ENCODE results near the gene SH3TC2. TPM values are rescaled to one million over a fixed set of nuclear protein-coding genes. Genes with fewer than 3 reads are reported as not detected.

Gene SH3TC2
- total and polyA plus RNA-seq, 7 experiments from 2014 or later = 0.08 to 0.59 TPM; not detected in 5

DNA sequence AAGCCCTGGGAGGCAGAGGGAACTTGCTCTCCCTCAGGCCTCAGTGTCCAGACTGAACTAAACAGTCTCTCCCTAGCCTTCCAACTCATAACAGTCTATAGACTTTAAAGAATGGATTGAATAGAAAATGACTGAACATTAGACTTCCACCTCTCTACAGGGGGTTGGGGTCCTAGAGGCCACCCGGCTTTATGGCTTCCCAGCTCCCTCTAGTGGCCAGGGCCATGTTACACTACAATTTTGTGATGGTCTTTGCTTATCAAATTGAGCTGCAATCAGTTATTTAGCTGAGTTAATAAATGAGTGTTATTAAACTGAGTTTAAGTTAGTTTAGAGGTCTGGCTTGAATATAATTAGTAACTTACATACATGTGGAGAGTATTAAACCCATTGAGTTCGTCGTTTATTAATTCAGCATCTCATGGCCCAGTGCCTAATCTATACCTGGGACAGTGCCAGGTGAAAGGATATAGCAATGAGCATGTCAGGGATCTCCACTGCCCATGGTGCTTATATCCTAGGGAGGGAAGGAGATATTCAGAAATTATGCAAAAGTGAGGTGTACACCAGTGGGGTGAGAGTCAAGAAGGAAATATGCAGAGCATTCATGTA lies 105.2 kb downstream of the SH3TC2 start:
- POLR2A ChIA-PET = interaction anchor here (0.6 kb wide), 1 partner anchor 331 kb away, joined by 3 read pairs; no protein-coding TSS in a partner anchor
- H3K9me3 Mint-ChIP-seq = peaks cover 0 to 1% (median 0%) of the 10 kb centered on the region in 11 donors
- H3K27ac ChIP-seq (ENCODE audit: low read depth, low read length) = no peak overlapping the region
- intact Hi-C loops (cut with micrococcal nuclease) = loop anchor here (1.0 kb wide), 4 partner anchors 136 to 224 kb away; no protein-coding TSS in a partner anchor
- no peak overlapping the region for H3K27ac Mint-ChIP-seq
- no peak overlapping the region for H3K4me3 Mint-ChIP-seq
- peaks cover 0 to 17% (median 5%) of the 10 kb centered on the region in 5 donors for H3K27me3 Mint-ChIP-seq
- no peak overlapping the region for H3K4me3 ChIP-seq (ENCODE audit: low read length)
- H3K9me3 ChIP-seq (ENCODE audit: control insufficient read depth in 2 of 3, low read length in 3 of 3) = no peaks in the 10 kb centered on the region
- no peaks in the 10 kb centered on the region for H3K4me1 ChIP-seq (ENCODE audit: control insufficient read depth in 2 of 2, insufficient read depth in 2 of 2, low read length in 2 of 2)
- ATAC-seq (peak; percentile 57), DNase-seq (peak in 6 of 9 donors; percentile 12 to 31 (median 20))
- no peaks in the 10 kb centered on the region for H3K36me3 Mint-ChIP-seq
- no peaks in the 10 kb centered on the region for H3K4me1 Mint-ChIP-seq
- no peaks in the 10 kb centered on the region for H3K27me3 ChIP-seq (ENCODE audit: control insufficient read depth in 2 of 2, insufficient read depth in 2 of 2, low read length in 2 of 2)
- CTCF ChIA-PET = interaction anchor here (0.6 to 3.2 kb wide), 7 partner anchors 9 to 279 kb away, joined by 3 to 29 read pairs (median 4); no protein-coding TSS in a partner anchor
- no peaks in the 10 kb centered on the region for H3K36me3 ChIP-seq (ENCODE audit: control insufficient read depth in 2 of 3, insufficient read depth in 3 of 3, low read length in 3 of 3)

GRCh38 chr5:148956477-148957385 lies 106.1 kb downstream of the SH3TC2 start:
- no peak overlapping the region for H3K27ac Mint-ChIP-seq
- Histone ChIP-seq H3K27me3 (ENCODE audit: control insufficient read depth in 2 of 2, insufficient read depth in 2 of 2, low read length in 2 of 2) (no peaks in the 10 kb centered on the region), H3K27ac (ENCODE audit: low read depth, low read length) (no peak overlapping the region), H3K4me1 (ENCODE audit: control insufficient read depth in 2 of 2, insufficient read depth in 2 of 2, low read length in 2 of 2) (no peaks in the 10 kb centered on the region), H3K36me3 (ENCODE audit: control insufficient read depth in 2 of 3, insufficient read depth in 3 of 3, low read length in 3 of 3) (no peaks in the 10 kb centered on the region), H3K4me3 (ENCODE audit: low read length) (no peak overlapping the region), H3K9me3 (ENCODE audit: control insufficient read depth in 2 of 3, low read length in 3 of 3) (no peaks in the 10 kb centered on the region)
- H3K27me3 Mint-ChIP-seq = peaks cover 0 to 17% (median 5%) of the 10 kb centered on the region in 5 donors
- DNase-seq = no peak
- H3K36me3 Mint-ChIP-seq = no peaks in the 10 kb centered on the region
- CTCF ChIA-PET = interaction anchor here (0.9 to 3.2 kb wide), 4 partner anchors 10 to 223 kb away, joined by 3 to 29 read pairs (median 8); no protein-coding TSS in a partner anchor
- H3K9me3 Mint-ChIP-seq = peaks cover 0 to 1% (median 0%) of the 10 kb centered on the region in 11 donors
- ATAC-seq = no peak
- H3K4me3 Mint-ChIP-seq = no peak overlapping the region
- peaks cover 0 to 2% (median 0%) of the 10 kb centered on the region in 7 donors for H3K4me1 Mint-ChIP-seq
- intact Hi-C loops (cut with micrococcal nuclease) = loop anchor here (1.0 kb wide), 4 partner anchors 135 to 223 kb away; no protein-coding TSS in a partner anchor
- POLR2A ChIA-PET = no interaction called here

Small RNA genes within 50 kb of the gene (microRNA-seq; reads per million reads assigned to microRNA genes)
- gene MIR584 (ENCODE audit: borderline microRNAs expressed) = not detected

Other genes starting within 250 kb of the SH3TC2 start
- gene ADRB2, start 236.5 kb downstream of the SH3TC2 start, total RNA-seq = 10 to 100 TPM in 1 of 5 experiments, 1 to 10 TPM in 3, under 1 TPM in 1; 0.36 to 14.4 (median 1.3) TPM
- under 1 TPM; 0.21 to 0.25 TPM for gene ADRB2, start 236.5 kb downstream of the SH3TC2 start, polyA plus RNA-seq
- 1 to 10 TPM in 1 of 5 experiments, under 1 TPM in 1, not detected in 3; 0.08 to 1.3 TPM for gene ABLIM3, start 78.4 kb upstream of the SH3TC2 start, total RNA-seq
- not detected for gene ABLIM3, start 78.4 kb upstream of the SH3TC2 start, polyA plus RNA-seq
- gene AFAP1L1, start 208.8 kb upstream of the SH3TC2 start, total RNA-seq = under 1 TPM in 3 of 5 experiments, not detected in 2; 0.08 to 0.76 (median 0.49) TPM
- 1 to 10 TPM in 1 of 2 donors, under 1 TPM in 1; 0.18 to 1.1 TPM for gene AFAP1L1, start 208.8 kb upstream of the SH3TC2 start, polyA plus RNA-seq